ENCODE data around the gene RAB2B.

The RAB2B gene

GRCh38 chr14:21476925-21477681, at the start of gene RAB2B, which contains the start of gene TOX4:
TSS of gene RAB2B (minus strand) at chr14:21476959. CDS start at chr14:21476872, 87 bp downstream.
TSS of gene TOX4 (plus strand) at chr14:21477195. CDS start at chr14:21477279, 84 bp downstream.
- DNase-seq (ENCODE audit: low read depth in 2 of 2), result peak; percentile 85 to 91

- DNase-seq (ENCODE audit: low read depth in 2 of 2), result peak; percentile 59 to 69
Observed at GRCh38 chr14:21525962-21526671, 49.4 kb upstream of the RAB2B start, which contains the start of gene SALL2. TSS of gene SALL2 (minus strand) at chr14:21526346. CDS start at chr14:21526127, 219 bp downstream.

GRCh38 chr14:21525571-21525961, 48.8 kb upstream of the RAB2B start:
- DNase-seq (ENCODE audit: low read depth in 2 of 2), result no peak

- DNase-seq (ENCODE audit: low read depth in 2 of 2), result no peak
Observed at GRCh38 chr14:21524575-21525490, 48.1 kb upstream of the RAB2B start.

GRCh38 chr14:21523203-21523602, 46.4 kb upstream of the RAB2B start:
- no peak for DNase-seq (ENCODE audit: low read depth in 2 of 2)

DNA sequence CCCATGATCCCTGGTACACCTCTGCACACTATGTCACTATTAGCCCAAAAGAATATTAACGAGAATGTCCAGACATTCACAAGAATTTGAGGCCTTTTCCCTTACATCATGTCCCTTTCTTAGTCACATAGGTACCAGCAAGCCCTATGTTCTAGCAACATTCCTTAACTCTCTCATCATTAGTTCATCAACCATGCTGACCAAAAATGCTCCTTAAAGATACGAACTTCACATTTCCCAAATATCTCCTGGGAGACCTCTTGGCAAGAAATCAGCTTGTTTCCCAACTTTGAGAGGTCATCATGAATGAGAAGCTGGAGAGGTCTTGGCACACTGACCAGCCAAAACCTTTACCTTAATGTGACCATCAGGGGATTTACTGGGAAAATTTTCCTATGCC, 44.7 kb upstream of the RAB2B start:
- no peak for DNase-seq (ENCODE audit: low read depth in 2 of 2)

GRCh38 chr14:21520767-21521166, 44.0 kb upstream of the RAB2B start:
- DNase-seq (ENCODE audit: low read depth in 2 of 2), result no peak

- DNase-seq (ENCODE audit: low read depth in 2 of 2), result no peak
Observed at GRCh38 chr14:21518725-21519124, 42.0 kb upstream of the RAB2B start.

DNA sequence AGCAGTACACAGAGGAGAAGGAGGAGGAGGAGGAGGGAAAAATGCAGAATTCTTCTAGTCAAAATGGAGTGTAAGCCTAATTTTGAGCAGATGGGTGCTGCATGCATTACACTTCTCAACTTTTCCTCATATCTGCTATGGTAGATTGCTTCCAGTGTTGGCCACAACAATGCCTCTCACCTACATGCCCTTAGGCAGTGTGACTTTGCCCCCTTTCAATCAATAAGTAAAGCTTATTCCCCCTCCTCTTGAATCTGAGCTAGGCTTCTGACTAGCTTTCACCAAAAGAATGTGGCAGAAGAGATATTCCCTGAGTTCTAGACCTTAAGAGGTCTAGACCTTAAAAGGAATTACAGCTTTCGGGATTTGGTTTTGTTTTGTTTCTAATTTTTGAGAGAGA, 37.6 kb upstream of the RAB2B start:
- no peak for DNase-seq (ENCODE audit: low read depth in 2 of 2)

DNA sequence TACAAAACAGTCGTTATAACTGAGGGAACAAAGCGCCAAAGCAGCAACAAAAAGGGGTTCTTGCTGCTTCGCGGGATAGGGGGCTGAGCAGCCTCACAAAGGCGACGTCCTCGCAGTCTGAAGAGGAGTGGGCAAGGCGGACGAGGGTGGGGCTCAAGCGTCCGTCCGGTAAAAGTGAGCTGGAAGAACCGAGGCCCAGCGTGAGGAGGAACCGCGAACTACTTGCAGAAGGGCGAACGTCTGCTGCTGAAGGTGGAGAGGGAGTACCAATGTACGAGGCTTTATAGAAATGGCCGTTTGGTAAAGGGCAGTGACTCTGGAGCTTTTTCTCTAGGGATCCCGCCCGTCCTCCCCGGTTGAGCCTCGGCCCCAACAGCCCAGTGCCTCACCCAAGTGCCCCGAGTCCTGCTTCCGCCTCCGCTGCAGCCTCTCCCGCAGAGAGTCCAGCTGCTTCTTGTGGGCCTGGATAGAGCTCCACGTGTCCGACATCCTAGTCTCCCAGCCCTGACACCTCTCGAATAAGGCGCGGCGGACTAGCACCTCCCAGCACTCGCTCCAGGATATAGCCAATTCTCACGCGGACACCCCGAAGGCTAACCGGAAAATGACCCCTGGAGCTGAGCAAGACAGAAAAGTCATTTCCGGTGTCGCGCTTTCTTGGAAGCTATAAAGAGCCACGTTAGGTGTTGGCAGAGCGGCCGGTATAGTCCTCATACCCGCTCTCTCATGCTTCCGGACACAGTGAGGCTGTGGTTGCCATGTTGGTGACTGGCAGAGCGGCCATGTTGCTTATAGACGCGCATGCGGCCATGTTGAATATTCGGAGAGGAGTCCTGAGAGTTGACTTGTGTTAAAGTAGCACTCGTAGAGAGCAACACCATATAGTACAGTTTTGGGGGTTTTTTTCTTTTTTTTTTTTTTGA, 34.2 kb upstream of the RAB2B start, which contains the start of gene METTL3:
TSS of gene METTL3 (minus strand) at position 606 of the 923 bp plus-strand sequence. CDS start at position 489, 117 bp downstream.
- peak; percentile 80 to 87 for DNase-seq (ENCODE audit: low read depth in 2 of 2)

- DNase-seq (ENCODE audit: low read depth in 2 of 2), result no peak
Observed at GRCh38 chr14:21509432-21510143, 32.8 kb upstream of the RAB2B start.

DNA sequence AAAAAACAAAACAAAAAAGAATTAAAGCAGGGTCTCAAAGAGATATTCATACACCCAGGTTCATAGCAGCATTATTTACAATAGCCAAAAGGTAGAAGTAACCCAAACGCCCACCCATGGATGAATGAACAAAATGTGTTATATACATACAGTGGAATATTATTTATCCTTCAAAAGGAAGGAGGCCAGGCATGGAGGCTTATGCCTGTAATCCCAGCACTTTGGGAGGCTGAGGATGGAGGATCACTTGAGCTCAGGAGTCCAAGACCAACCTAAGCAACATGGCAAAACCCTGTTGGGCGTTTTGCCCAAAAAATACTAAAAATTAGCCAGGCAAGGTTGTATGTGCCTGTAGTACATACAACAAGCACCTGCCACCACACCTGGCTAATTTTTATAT, 29.8 kb upstream of the RAB2B start:
- no peak for DNase-seq (ENCODE audit: low read depth in 2 of 2)

DNA sequence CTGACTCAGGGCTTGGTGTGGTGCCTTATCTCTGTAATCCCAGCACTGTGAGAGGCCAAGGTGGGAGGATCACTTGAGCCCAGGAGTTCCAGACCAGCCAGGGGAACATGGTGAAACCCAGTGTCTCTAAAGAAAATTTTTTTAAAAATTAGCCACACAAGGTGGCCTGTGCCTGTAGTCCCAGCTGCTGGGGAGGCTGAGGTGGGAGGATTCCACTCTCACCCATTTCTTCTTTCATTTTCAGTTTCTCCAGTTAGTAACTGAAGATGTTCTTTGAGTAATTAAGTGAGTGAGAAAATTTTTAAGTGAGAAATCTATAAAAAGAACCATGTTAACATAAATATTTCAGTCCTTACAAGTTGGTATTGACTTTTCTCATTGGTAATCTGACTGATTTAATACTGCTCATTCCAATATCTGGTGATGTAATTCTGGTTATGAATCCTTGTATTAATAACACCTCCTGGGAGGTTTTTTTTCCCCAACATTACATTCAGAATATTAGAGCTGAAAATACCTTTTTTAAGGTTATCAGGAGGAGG, 28.3 kb upstream of the RAB2B start:
- no peak for DNase-seq (ENCODE audit: low read depth in 2 of 2)

DNA sequence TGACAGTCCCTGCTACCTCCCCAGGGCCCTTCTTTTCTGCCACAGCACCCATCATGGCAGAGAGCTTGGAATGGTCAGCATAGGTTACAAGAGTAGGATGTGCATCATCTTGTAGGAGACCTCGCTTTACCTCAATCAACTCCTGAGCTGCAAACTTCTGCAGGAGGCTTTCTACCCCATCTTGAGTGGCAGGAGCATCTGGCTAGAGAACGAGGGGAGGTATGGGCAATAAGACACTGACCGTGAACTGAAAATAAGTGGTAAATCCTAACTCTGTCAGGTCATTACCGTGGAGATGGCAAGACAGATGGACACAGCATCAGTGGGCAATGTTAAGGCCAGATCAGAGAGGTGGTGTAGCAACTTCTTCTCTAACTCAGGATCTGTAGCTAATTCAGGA, 26.6 kb upstream of the RAB2B start:
- DNase-seq (ENCODE audit: low read depth in 2 of 2), result no peak

GRCh38 chr14:21501568-21501967, 24.8 kb upstream of the RAB2B start:
- DNase-seq (ENCODE audit: low read depth in 2 of 2), result no peak

DNA sequence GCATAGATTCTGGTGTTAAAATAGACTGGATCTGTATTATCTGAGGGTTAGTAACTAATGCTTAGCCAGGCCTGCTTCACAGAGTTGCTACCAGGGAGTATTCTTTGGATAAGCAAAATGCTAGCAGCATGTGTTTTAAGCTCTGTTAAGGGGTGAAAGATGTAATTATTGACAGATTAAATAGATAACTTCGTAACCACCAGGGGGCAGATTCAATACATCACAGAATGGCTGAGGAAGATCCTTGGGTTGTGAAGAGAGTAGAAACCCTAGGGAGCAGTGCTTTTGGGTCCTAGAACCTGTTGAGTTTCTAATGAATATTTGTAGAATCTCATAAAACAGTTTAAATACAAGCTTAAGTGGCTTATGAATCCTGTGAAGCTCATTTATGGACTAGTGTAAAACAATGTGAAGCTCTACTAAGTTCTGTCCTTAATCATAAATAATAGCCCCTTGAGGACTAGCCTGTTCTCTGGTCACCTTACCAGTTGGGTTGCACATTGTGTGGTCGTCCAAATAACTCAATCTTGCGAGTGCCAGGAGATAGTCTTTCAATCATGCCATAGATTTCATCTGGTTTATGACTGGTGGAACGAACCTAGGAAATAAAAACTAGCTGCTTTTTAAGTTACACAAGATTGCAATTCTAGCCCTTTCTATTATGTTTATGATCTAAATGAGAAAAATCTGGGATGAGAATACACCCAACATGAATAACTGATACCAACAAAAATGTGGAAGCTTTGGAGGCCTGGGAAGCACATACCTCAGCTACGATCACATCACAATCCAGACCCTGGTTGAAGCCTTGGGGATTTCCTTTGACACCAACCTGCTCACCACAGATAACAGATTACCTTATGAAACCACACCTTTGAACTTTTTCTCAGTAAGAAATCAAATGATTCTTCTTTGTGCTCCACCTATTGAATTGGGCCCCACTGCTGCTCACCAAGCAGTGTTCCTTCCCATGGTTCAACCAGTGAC, 22.1 kb upstream of the RAB2B start:
- no peak for DNase-seq (ENCODE audit: low read depth in 2 of 2)

DNA sequence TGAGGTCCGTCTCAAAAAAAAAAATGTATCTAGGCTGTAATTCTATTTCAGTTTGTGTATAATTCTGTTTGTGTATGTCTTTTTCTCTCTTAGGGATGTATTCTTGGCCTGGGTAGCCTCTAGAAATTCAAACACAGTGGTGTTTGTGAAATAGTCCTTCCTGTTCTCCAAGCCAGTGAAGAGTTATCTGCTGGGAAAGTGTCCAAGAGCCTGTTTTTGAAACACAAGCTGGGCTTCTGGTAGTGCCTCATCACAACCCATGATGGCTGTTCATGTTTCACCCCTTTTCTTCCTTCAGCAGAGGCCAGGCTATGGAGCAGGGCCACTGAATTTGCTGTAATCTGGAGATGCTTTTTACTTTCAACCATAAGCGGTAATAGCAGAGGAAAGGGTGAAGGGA, 19.7 kb upstream of the RAB2B start:
- no peak for DNase-seq (ENCODE audit: low read depth in 2 of 2)

GRCh38 chr14:21494902-21495762, 18.4 kb upstream of the RAB2B start:
- no peak for DNase-seq (ENCODE audit: low read depth in 2 of 2)

Data from stimulated activated CD4-positive, alpha-beta T cell treated with anti-CD3 and anti-CD28 coated beads, Interleukin-4, amount 100 ng/mL, for 48 hours (primary cell).